ENCODE measurements around the gene CAMKK1. TPM values are rescaled to one million over a fixed set of nuclear protein-coding genes. Genes with fewer than 3 reads are reported as not detected.

CAMKK1 gene
- polyA plus RNA-seq, 1 experiment: 2.8 TPM

GRCh38 chr17:3867606-3868005, 25.2 kb downstream of the CAMKK1 start:
- no peak for TF ChIP-seq CTCF (IDR thresholded peaks at IDR 0.05; ENCODE audit: low read depth, low read length)
- H3K27ac ChIP-seq (ENCODE audit: low read depth, low read length): no peak overlapping the region
- DNase-seq (ENCODE audit: low read depth, low spot score): no peak
- no peak overlapping the region for H3K4me3 ChIP-seq (ENCODE audit: low read depth, low read length)
- H3K27me3 ChIP-seq (ENCODE audit: control insufficient read depth, insufficient read depth, low read length): no peaks in the 10 kb centered on the region
- POLR2A ChIA-PET: no interaction called here
- CTCF ChIA-PET: interaction anchor here (0.5 kb wide), 1 partner anchor 292 kb away, joined by 3 read pairs; no protein-coding TSS in a partner anchor
- H3K9me3 ChIP-seq (ENCODE audit: control insufficient read depth, insufficient read depth, low read length): no peaks in the 10 kb centered on the region; the same call in 1 of the 2 replicates

GRCh38 chr17:3867106-3867505, 25.7 kb downstream of the CAMKK1 start:
- DNase-seq (ENCODE audit: low read depth, low spot score): no peak
- ChIA-PET POLR2A (no interaction called here), CTCF (interaction anchor here (0.5 to 0.7 kb wide), 2 partner anchors 132 to 292 kb away, joined by 3 to 4 read pairs; no protein-coding TSS in a partner anchor)
- TF ChIP-seq CTCF (IDR thresholded peaks at IDR 0.05; ENCODE audit: low read depth, low read length): no peak
- H3K27me3 ChIP-seq (ENCODE audit: control insufficient read depth, insufficient read depth, low read length): no peaks in the 10 kb centered on the region
- H3K27ac ChIP-seq (ENCODE audit: low read depth, low read length): no peak overlapping the region
- H3K9me3 ChIP-seq (ENCODE audit: control insufficient read depth, insufficient read depth, low read length): no peaks in the 10 kb centered on the region; the same call in 1 of the 2 replicates
- no peak overlapping the region for H3K4me3 ChIP-seq (ENCODE audit: low read depth, low read length)

GRCh38 chr17:3866276-3866675, 26.6 kb downstream of the CAMKK1 start:
- no peak overlapping the region for H3K4me3 ChIP-seq (ENCODE audit: low read depth, low read length)
- no peaks in the 10 kb centered on the region for H3K27me3 ChIP-seq (ENCODE audit: control insufficient read depth, insufficient read depth, low read length)
- ChIA-PET CTCF (interaction anchor here (2.0 kb wide), 1 partner anchor 129 kb away, joined by 5 read pairs; no protein-coding TSS in a partner anchor), POLR2A (no interaction called here)
- TF ChIP-seq CTCF (IDR thresholded peaks at IDR 0.05; ENCODE audit: low read depth, low read length): no peak
- H3K9me3 ChIP-seq (ENCODE audit: control insufficient read depth, insufficient read depth, low read length): no peaks in the 10 kb centered on the region; the same call in 1 of the 2 replicates
- H3K27ac ChIP-seq (ENCODE audit: low read depth, low read length): no peak overlapping the region
- no peak for DNase-seq (ENCODE audit: low read depth, low spot score)

- H3K27ac ChIP-seq (ENCODE audit: low read depth, low read length): no peak overlapping the region
- ChIA-PET CTCF (interaction anchor here (0.6 to 2.5 kb wide), 7 partner anchors 14 to 192 kb away, joined by 3 to 26 read pairs (median 5); partner anchors contain the start of gene NCBP3), POLR2A (interaction anchor here (1.0 kb wide), 1 partner anchor 25 kb away, joined by 3 read pairs; no protein-coding TSS in a partner anchor)
- no peak for TF ChIP-seq CTCF (IDR thresholded peaks at IDR 0.05; ENCODE audit: low read depth, low read length)
- no peaks in the 10 kb centered on the region for H3K27me3 ChIP-seq (ENCODE audit: control insufficient read depth, insufficient read depth, low read length)
- DNase-seq (ENCODE audit: low read depth, low spot score): no peak
- no peak overlapping the region for H3K4me3 ChIP-seq (ENCODE audit: low read depth, low read length)
- no peaks in the 10 kb centered on the region; the same call in 1 of the 2 replicates for H3K9me3 ChIP-seq (ENCODE audit: control insufficient read depth, insufficient read depth, low read length)
Observed at GRCh38 chr17:3865176-3865575, 27.7 kb downstream of the CAMKK1 start.

- POLR2A ChIA-PET: no interaction called here
- TF ChIP-seq CTCF (IDR thresholded peaks at IDR 0.05; ENCODE audit: low read depth, low read length): no peak
Observed at GRCh38 chr17:3864534-3864933, 28.3 kb downstream of the CAMKK1 start.

More at GRCh38 chr17:3864534-3864933, 28.3 kb downstream of the CAMKK1 start:
- Histone ChIP-seq H3K27ac (ENCODE audit: low read depth, low read length) (no peak overlapping the region), H3K4me3 (ENCODE audit: low read depth, low read length) (no peak overlapping the region), H3K9me3 (ENCODE audit: control insufficient read depth, insufficient read depth, low read length) (no peaks in the 10 kb centered on the region; the same call in 1 of the 2 replicates), H3K27me3 (ENCODE audit: control insufficient read depth, insufficient read depth, low read length) (no peaks in the 10 kb centered on the region)
- CTCF ChIA-PET: interaction anchor here (1.3 to 2.5 kb wide), 9 partner anchors 15 to 211 kb away, joined by 4 to 26 read pairs (median 6); partner anchors contain the start of gene NCBP3
- no peak for DNase-seq (ENCODE audit: low read depth, low spot score)

Data from AG04450 (cell line).